GM12801 (cell line): ENCODE results near the gene AHCTF1.

Experiments
- TF ChIP-seq, protein P1 (sequence below): IDR thresholded peaks from one replicate; pipeline ENCODE4 v1.5.1; 2011; ENCODE audit warnings: control low read depth; ENCODE audit not compliant: insufficient read length; ENCODE audit errors: extremely low read depth

Gene AHCTF1

DNA sequence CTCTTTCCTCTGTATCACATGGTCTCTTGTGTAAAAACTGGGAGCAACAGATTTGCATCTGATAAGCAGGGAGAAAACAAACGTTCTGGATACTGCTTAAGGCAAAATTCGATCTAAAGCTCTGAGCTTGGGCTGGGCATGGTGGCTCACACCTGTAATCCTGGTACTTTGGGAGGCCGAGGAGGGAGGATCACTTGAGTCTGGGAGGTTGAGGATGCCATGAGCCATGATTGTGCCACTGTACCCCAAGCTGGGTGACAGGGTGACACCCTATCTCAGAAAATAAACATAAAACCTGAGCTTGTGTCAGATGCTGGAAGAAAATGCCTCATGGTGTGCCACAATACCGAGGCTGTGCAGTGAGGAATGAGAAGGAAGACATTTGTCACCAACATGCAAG is 133.6 kb downstream of the AHCTF1 start:
- TF ChIP-seq, protein P1, sequence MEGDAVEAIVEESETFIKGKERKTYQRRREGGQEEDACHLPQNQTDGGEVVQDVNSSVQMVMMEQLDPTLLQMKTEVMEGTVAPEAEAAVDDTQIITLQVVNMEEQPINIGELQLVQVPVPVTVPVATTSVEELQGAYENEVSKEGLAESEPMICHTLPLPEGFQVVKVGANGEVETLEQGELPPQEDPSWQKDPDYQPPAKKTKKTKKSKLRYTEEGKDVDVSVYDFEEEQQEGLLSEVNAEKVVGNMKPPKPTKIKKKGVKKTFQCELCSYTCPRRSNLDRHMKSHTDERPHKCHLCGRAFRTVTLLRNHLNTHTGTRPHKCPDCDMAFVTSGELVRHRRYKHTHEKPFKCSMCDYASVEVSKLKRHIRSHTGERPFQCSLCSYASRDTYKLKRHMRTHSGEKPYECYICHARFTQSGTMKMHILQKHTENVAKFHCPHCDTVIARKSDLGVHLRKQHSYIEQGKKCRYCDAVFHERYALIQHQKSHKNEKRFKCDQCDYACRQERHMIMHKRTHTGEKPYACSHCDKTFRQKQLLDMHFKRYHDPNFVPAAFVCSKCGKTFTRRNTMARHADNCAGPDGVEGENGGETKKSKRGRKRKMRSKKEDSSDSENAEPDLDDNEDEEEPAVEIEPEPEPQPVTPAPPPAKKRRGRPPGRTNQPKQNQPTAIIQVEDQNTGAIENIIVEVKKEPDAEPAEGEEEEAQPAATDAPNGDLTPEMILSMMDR = no peak

DNA sequence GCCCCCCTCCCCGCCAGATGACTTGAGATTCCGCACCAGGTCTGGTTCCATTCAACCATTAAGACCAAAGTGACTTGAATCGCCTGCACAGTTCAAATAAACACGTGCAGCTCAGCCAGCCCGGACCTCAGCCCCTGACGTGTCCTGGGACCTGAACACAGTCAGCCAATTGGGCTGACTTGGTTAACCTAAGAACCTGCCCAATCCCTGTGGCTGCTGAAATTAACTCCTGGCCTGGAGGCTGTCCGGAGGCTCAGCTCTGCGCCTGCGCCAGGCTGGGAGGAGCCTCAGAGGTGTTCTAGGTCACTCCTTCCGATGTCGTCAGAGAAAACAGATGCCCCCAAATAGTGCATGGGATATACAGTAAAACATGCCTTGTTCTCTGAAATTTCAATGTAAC is 134.2 kb downstream of the AHCTF1 start:
- TF ChIP-seq, protein P1 = no peak

DNA sequence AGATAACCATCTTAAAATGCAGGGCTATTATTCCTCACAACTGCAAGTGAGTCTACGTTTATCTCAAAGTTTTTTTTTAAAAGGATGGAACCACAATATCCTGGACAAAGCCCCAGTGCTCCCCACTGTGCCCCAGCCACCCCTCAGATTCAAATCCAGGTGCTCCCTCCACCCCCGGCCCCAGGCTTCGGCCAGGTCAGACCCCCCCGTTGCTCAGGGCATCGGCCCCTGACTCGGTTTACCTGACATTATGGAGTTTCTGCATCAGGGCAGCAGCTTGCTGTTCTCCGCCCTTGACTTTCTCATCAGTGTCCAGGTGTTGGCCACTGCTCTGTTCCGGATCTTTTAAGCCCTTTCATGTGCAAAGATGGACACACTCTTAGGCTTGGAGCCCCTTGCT is 134.6 kb downstream of the AHCTF1 start:
- TF ChIP-seq, protein P1 = no peak

DNA sequence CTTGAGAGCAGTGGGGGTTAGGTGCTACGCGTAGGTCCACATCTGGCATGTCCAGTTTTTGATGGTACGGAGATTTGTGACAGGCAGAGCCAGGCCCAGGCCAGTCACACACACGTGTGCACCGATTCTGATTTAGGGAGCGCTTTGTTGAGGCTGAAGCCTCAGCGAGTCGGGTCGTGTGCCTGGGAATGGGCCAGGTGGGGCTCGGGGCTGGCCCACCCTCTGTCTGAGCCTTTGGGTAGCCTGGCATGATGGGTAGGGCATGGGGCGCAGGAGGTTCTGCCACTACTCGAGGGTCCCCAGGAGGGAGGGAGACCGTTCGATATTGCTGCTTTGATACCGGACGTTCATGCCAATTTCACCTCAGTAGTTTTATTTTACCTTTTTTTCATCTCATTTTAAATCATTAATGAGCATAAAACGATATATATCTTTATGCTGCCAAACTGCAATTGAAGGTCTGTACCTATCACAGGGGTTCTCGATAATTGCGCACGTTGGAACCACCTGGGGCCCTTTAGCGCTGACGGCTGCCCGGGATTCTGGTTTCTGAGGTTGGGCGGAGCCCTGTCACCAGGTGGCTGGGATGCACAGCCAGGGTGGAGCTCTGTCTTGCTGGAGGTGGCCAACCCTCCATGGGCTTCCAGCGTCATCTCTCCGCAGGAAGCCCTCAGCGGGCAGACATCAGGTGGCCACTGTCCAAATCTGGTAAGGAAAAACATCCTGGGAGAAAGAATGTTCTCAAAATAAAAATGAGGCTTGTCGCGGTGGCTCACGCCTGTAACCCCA is 135.6 kb downstream of the AHCTF1 start:
- TF ChIP-seq, protein P1 = no peak

DNA sequence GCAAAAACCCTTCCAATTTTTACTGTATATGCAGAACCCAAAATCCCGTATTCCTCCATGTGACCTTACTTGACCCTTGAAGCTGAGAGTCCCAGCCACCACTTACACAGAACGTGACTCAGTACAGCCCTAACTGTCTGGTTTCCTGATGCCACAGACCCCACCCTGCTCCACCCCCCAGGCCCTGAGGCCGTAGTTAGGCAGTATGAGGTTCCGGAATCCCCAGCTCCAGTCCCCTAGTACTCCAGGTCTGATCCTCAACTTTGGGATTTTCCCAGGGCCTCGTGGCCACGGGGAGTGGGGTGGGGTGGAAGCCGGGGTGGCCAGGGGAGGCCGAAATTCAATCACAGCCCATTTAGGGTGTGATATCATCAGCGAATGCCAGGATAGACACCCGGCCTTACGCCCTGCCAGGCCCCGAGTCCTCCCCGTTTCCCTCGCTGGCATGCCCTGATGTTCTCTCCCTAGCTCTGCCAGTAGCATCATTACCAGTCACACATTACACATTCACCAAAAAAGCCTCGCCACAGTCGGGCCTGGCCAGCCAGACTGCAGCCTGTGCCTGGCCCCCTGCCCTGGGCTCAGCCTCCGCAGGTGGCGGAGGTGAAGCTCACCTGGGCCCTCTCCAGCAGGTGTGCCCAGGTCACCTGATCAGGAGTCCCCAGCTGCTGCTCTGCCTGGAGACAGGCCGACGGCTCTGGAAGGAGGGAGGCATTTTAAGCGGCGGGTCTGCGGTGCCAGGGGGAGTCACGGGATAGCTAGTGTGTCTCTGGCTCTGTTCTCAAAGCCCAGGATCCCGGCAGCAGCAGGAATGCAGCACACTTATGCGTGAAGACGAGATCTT is 136.7 kb downstream of the AHCTF1 start:
- TF ChIP-seq, protein P1 = no peak

DNA sequence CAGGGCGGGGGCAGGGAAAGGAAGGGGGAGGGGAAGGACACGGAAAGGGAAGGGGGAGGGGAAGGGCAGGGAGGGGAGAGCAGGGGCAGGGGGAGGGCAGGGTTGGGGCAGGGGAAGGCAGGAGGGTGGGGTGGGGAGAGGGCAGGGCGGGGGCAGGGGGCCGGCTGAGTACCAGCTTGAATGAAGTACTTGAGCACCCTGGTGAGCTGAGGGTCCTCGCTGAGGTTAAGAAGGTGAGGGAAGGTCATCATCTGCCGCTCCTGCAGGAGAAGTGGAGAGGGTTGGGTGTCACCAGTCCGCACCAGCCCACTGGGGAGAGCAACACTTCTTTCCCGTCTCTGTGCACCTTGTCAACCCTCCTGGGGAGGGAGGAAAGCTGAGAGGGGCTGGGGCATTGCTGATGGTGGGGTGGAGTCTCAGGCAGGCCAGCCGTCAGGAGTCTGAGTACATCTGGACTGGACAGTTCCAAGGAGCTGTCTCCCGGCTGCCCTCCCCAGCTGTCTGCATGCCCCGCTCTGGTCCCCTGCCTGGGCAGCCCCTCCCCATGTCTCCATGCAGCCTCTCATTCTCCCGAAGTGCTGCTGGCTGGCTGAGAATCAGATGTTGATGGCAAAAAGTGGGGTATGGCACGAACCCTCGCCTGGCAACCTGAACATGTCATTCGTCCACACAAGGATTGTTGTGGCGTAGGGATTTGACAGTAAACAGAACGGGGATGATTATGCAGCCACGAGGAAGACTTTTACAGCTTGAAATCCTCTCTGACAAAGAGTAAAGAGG is 137.5 kb downstream of the AHCTF1 start:
- TF ChIP-seq, protein P1 = no peak

DNA sequence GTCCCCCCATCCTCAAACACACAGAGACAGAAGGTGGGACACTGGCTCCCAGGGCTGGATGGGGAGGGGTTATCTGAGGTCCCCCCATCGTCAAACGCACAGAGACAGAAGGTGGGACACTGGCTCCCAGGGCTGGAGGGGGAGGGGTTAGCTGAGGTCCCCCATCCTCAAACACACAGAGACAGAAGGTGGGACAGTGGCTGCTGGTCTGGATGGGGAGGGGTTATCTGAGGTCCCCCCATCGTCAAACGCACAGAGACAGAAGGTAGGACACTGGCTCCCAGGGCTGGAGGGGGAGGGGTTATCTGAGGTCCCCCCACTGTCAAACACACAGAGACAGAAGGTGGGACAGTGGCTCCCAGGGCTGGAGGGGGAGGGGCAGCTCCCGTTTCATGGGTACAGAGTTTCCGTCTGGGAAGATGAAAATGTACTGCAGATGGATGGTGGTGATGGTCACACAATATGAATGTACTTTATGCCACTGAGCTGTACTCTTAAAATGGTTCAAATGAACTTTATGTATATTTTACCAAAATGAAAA is 138.3 kb downstream of the AHCTF1 start:
- TF ChIP-seq, protein P1 = no peak
